Osteocyte (in vitro differentiated cells): ENCODE data around the gene TNS3. TPM values are rescaled to one million over a fixed set of nuclear protein-coding genes. Genes with fewer than 3 reads are reported as not detected.

Source experiments
- DNase-seq: peaks from one replicate; pipeline ENCODE4 v3.0.0; 2021; ENCODE audit warnings: mixed read lengths; ENCODE audit not compliant: unreplicated experiment; ENCODE audit errors: extremely low spot score
- H3K27ac Mint-ChIP-seq: one replicate; pipeline ENCODE4 v1.8.0; 2021; ENCODE audit warnings: mild to moderate bottlenecking, mixed read lengths; ENCODE audit not compliant: unreplicated experiment
- H3K27me3 Mint-ChIP-seq: one replicate; pipeline ENCODE4 v1.8.0; 2021; ENCODE audit warnings: mixed read lengths; ENCODE audit not compliant: unreplicated experiment
- H3K36me3 Mint-ChIP-seq: one replicate; pipeline ENCODE4 v1.8.0; 2021; ENCODE audit warnings: mixed read lengths; ENCODE audit not compliant: unreplicated experiment
- H3K4me1 Mint-ChIP-seq: one replicate; pipeline ENCODE4 v1.8.0; 2021; ENCODE audit warnings: mixed read lengths; ENCODE audit not compliant: unreplicated experiment
- H3K4me3 Mint-ChIP-seq: one replicate; pipeline ENCODE4 v1.8.0; 2021; ENCODE audit warnings: mild to moderate bottlenecking, moderate library complexity, mixed read lengths; ENCODE audit not compliant: unreplicated experiment
- H3K9me3 Mint-ChIP-seq: one replicate; pipeline ENCODE4 v1.8.0; 2021; ENCODE audit warnings: mixed read lengths; ENCODE audit not compliant: unreplicated experiment
- total RNA-seq: library from RNA; stranded (reverse); gene quantifications from 2 replicates; pipeline ENCODE4 v1.2.1, GENCODE V29; 2021
- TF ChIP-seq, protein P1 (sequence below): fragments of 200-600 bp; sonication (generic); IDR thresholded peaks from 2 replicates; pipeline ENCODE4 v1.5.0; 2021; ENCODE audit warnings: antibody characterized with exemption, mild to moderate bottlenecking, moderate library complexity

TNS3 gene
- total RNA-seq, 1 donor from 2014 or later = 93.8 TPM

DNA sequence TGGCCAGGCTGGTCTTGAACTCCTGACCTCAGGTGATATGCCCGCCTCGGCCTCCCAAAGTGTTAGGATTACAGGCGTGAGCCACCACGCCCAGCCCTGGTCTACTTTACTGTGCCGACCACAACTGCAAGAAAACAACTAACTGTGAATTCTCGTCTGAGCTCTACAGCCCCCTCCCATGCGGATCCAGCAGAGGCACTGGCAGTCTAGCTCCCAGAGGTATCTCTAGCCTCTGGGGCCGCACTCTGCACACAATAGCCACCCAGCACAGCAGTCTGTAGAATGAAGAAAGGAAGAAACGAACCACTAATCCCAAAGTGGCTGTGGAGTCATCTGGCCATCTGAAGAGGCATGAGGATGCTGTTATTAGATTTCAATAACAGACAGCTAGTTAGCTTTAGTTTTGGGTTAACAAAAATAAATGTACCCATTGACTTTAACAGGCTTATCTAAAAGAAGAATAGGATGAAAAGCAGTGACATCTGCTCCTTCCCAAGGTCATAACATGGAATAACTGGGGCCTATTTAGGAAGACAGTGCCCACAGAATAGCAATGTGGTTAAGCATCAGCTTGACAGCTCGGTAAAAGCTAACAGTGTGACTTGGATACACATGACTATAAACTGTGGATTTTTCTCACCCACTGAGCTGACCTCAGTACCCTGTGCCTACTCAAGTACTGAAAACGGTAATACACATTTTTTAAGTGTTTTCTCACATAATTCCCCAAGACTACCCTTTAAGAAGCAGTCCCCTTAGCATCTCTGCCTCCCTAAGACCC lies 131.9 kb downstream of the TNS3 start:
- Mint-ChIP-seq H3K36me3 (peaks cover 5% of the 10 kb centered on the region), H3K9me3 (no peaks in the 10 kb centered on the region), H3K4me3 (no peak overlapping the region), H3K4me1 (peaks cover 69% of the 10 kb centered on the region), H3K27ac (peak overlapping the region; percentile 85), H3K27me3 (no peaks in the 10 kb centered on the region)
- TF ChIP-seq, protein P1, sequence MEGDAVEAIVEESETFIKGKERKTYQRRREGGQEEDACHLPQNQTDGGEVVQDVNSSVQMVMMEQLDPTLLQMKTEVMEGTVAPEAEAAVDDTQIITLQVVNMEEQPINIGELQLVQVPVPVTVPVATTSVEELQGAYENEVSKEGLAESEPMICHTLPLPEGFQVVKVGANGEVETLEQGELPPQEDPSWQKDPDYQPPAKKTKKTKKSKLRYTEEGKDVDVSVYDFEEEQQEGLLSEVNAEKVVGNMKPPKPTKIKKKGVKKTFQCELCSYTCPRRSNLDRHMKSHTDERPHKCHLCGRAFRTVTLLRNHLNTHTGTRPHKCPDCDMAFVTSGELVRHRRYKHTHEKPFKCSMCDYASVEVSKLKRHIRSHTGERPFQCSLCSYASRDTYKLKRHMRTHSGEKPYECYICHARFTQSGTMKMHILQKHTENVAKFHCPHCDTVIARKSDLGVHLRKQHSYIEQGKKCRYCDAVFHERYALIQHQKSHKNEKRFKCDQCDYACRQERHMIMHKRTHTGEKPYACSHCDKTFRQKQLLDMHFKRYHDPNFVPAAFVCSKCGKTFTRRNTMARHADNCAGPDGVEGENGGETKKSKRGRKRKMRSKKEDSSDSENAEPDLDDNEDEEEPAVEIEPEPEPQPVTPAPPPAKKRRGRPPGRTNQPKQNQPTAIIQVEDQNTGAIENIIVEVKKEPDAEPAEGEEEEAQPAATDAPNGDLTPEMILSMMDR = no peak
- DNase-seq = no peak

DNA sequence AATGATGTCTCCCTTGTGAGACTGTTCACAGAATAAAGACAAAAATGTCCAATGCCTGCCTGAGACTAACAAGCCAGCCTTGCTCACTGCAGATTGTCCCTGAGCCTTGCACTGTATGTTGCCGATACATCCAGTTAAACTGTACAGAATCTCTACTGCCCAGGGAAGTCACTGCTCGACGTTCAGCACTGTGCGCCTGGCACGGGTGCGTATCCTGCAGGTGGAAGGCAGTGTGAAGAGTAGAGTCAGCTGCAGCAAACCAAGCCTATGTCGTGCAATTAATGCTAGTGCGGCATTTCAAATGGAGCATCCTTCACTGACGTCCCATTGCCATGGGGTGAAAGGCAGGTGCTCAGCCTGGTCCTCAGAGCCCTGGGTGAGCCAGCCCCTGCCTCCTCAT lies 132.9 kb downstream of the TNS3 start:
- H3K9me3 Mint-ChIP-seq = no peaks in the 10 kb centered on the region
- H3K27me3 Mint-ChIP-seq = no peaks in the 10 kb centered on the region
- TF ChIP-seq, protein P1 = no peak
- H3K36me3 Mint-ChIP-seq = peaks cover 5% of the 10 kb centered on the region
- no peak for DNase-seq
- H3K4me1 Mint-ChIP-seq = peaks cover 63% of the 10 kb centered on the region
- no peak overlapping the region for H3K27ac Mint-ChIP-seq
- no peak overlapping the region for H3K4me3 Mint-ChIP-seq

DNA sequence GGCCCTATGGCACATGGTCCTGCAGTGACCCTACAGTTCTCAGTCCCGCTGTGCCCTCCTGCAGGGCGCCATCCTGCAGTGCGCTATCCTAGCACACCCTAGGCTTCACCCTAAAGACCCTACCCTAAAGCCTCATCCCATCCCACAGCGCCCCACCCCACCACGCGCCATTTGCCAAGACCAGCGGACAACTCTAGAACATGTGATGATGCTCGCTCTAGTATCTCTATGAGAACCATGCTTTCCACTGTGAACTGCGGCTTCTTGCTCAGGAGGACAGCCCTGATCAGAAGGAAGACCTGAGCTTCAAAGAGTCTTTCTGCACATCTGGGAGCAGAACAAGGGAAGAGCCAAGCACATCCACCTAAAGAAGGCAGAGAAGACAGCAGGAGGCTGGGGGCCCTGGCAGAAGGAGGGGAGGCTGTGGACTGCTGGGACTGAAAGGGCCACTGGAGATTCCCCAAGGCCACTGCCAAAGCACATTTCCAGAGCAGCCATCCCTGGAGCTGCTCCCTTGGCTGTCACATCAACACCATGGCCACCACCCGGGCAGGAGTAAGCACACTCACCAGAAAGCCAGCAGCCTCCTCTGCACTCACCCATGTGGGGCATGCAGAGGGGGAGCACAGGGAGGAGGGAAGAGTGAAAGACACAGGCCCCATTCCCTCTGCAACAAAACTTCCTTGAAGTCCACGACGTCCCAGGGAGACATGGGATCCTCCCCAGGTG lies 134.1 kb downstream of the TNS3 start:
- Mint-ChIP-seq H3K4me1 (peaks cover 55% of the 10 kb centered on the region), H3K4me3 (no peak overlapping the region), H3K27me3 (no peaks in the 10 kb centered on the region), H3K27ac (no peak overlapping the region), H3K9me3 (no peaks in the 10 kb centered on the region), H3K36me3 (peaks cover 5% of the 10 kb centered on the region)
- no peak for DNase-seq
- TF ChIP-seq, protein P1 = no peak

DNA sequence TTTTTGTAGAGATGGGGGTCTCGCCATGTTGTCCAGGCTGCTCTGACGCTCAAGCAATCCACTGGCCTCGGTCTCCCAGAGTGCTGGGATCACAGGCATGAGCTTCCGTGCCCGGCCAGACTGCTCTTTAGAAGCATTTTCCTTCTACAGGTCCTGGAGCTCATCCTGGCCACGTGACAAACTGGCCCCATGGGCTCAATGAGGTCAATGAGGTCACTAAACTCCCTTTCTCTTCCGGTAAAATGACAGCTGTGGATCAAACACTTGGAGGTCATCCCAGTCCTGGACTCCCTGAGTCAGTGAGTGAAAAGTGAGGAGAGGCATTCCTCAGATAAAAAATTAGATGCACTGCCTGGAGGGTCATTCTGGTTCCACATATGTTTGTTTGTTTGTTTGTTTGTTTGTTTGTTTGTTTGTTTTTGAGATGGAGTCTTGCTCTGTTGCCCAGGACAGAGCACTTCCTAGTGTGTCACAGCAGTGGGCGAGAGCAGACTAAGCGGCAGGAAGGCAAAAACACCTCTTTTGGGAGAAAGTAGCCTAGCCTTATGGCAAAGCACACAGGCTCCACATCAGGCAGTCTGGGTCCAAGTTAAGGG lies 134.9 kb downstream of the TNS3 start:
- no peak for DNase-seq
- Mint-ChIP-seq H3K4me1 (peaks cover 48% of the 10 kb centered on the region), H3K36me3 (peaks cover 5% of the 10 kb centered on the region), H3K9me3 (no peaks in the 10 kb centered on the region), H3K4me3 (no peak overlapping the region), H3K27ac (no peak overlapping the region), H3K27me3 (no peaks in the 10 kb centered on the region)
- TF ChIP-seq, protein P1 = no peak
